Thyroid gland (tissue), 4 donors: ENCODE measurements around the gene DRD1.

ENCODE experiments used
- POLR2A ChIP-seq, 2 donors: fragments of 450-650 bp; IDR thresholded peaks; one replicate each; pipeline ENCODE4 v1.6.1; 2017; ENCODE audit warnings: antibody characterized with exemption in 2 of 2, mild to moderate bottlenecking in 2 of 2, moderate library complexity in 1 of 2
- TF ChIP-seq, protein P1 (sequence below), 6 experiments: fragments of 200-600 bp in 3 of 6; fragments of 450-650 bp in 3 of 6; sonication (generic) in 3 of 6; IDR thresholded peaks; one replicate each; pipeline ENCODE4 v1.5.1; 2016 to 2019; ENCODE audit warnings: antibody characterized with exemption in 6 of 6, mild to moderate bottlenecking in 2 of 6, inconsistent platforms in 1 of 6, moderate library complexity in 1 of 6

DNA sequence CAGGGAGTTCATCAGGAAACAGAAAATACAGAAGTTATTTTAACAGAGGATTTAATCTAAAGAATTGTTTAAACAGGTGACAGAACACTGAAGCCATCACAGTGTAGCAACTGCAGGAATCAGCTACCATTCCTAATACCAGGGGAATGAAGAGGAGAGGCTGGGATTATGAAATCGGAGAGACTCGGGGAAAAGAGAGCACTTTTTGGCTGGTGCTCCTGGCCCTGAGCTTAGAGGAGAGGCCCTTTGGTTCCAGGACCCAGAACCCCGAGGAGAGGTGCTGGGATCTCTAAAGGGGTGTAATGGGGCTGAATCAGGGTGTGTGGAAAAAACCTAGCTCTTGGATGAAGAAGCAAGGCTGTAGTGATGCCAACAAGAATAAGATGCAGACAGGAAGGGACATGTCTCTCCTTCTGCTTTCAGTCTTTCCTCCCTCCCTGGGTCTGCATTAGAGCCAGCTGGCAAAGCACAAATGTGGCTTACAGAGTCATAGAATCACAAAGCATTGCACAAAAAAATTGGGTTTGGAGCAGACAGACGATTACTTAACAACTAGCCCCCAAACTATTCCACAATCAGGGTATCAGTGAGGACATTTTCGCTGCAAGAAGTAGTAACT lies 22.8 kb upstream of the DRD1 start:
- TF ChIP-seq, protein P1, sequence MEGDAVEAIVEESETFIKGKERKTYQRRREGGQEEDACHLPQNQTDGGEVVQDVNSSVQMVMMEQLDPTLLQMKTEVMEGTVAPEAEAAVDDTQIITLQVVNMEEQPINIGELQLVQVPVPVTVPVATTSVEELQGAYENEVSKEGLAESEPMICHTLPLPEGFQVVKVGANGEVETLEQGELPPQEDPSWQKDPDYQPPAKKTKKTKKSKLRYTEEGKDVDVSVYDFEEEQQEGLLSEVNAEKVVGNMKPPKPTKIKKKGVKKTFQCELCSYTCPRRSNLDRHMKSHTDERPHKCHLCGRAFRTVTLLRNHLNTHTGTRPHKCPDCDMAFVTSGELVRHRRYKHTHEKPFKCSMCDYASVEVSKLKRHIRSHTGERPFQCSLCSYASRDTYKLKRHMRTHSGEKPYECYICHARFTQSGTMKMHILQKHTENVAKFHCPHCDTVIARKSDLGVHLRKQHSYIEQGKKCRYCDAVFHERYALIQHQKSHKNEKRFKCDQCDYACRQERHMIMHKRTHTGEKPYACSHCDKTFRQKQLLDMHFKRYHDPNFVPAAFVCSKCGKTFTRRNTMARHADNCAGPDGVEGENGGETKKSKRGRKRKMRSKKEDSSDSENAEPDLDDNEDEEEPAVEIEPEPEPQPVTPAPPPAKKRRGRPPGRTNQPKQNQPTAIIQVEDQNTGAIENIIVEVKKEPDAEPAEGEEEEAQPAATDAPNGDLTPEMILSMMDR (IDR thresholded peaks at IDR 0.05), result no peak
- no peak for TF ChIP-seq POLR2A (IDR thresholded peaks at IDR 0.05)
